ENCODE results near the gene FAM210B. TPM values are rescaled to one million over a fixed set of nuclear protein-coding genes. Genes with fewer than 3 reads are reported as not detected.
A peak's percentile ranks its signal among the peaks of the same experiment; 100 is the strongest.
"Not testable (repeated sequence)": the region's sequence is repeated elsewhere in the genome, so short reads cannot be mapped to it uniquely, and the experiment has no call there.

Gene FAM210B
- total RNA-seq, 2 donors from 2014 or later, result 2.2 to 3.6 TPM

- H3K27me3 Mint-ChIP-seq, result no peaks in the 10 kb centered on the region
- no peak overlapping the region for H3K4me3 Mint-ChIP-seq
- H3K36me3 Mint-ChIP-seq (ENCODE audit: low read depth), result peaks cover 38% of the 10 kb centered on the region
- ATAC-seq (replicated peaks), result no peak
- no peak overlapping the region for H3K27ac Mint-ChIP-seq
- no peaks in the 10 kb centered on the region for H3K9me3 Mint-ChIP-seq
- H3K4me1 Mint-ChIP-seq, result peaks cover 37% of the 10 kb centered on the region
Observed at GRCh38 chr20:56392881-56393482, 34.2 kb downstream of the FAM210B start.

GRCh38 chr20:56393653-56394052, 34.9 kb downstream of the FAM210B start:
- H3K27me3 Mint-ChIP-seq, result no peaks in the 10 kb centered on the region
- no peak overlapping the region for H3K27ac Mint-ChIP-seq
- H3K9me3 Mint-ChIP-seq, result no peaks in the 10 kb centered on the region
- peaks cover 45% of the 10 kb centered on the region for H3K36me3 Mint-ChIP-seq (ENCODE audit: low read depth)
- no peak overlapping the region for H3K4me3 Mint-ChIP-seq
- H3K4me1 Mint-ChIP-seq, result peaks cover 37% of the 10 kb centered on the region
- ATAC-seq (replicated peaks), result no peak

GRCh38 chr20:56395166-56395565, 36.4 kb downstream of the FAM210B start:
- Mint-ChIP-seq H3K27ac (no peak overlapping the region), H3K36me3 (ENCODE audit: low read depth) (peaks cover 60% of the 10 kb centered on the region), H3K27me3 (no peaks in the 10 kb centered on the region), H3K9me3 (no peaks in the 10 kb centered on the region), H3K4me3 (no peak overlapping the region), H3K4me1 (peaks cover 23% of the 10 kb centered on the region)
- ATAC-seq (replicated peaks), result no peak

DNA sequence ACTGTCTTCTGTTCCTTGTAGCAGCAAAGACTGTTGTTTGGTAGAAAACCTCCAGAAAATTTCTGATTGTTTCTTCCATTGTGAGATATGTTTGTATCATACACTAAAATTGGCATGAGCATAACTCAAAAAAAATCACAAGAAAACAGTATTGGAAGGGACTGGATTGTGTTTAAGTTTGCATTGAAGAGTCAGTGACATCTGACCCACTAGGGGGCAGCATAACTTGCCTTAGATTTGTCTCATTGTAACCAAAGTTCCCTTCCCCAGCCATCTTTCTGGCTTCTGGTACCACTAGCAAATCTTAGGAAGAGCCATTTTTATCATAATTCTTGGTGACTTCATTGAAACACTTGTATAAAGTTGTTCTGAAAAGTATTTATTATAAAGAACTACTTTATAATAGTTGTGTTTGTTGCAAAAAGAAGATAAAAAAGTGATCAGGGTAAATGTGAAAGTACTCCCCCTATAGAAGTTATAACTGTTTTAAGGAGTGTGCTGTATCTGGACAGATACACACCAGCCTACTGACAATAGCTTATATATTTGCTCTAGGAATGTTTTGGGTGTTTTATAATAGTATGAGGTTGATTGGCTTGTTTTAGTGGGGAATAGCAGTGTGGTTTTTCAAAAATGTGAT, 41.3 kb downstream of the FAM210B start:
- peaks cover 98% of the 10 kb centered on the region for H3K36me3 Mint-ChIP-seq (ENCODE audit: low read depth)
- no peaks in the 10 kb centered on the region for H3K27me3 Mint-ChIP-seq
- no peaks in the 10 kb centered on the region for H3K9me3 Mint-ChIP-seq
- H3K4me3 Mint-ChIP-seq, result no peak overlapping the region
- ATAC-seq (replicated peaks), result peak; percentile 57
- no peak overlapping the region for H3K27ac Mint-ChIP-seq
- peaks cover 11% of the 10 kb centered on the region for H3K4me1 Mint-ChIP-seq

GRCh38 chr20:56403465-56403864, 44.7 kb downstream of the FAM210B start:
- H3K36me3 Mint-ChIP-seq (ENCODE audit: low read depth), result peaks cover 98% of the 10 kb centered on the region
- no peaks in the 10 kb centered on the region for H3K9me3 Mint-ChIP-seq
- ATAC-seq (replicated peaks), result no peak
- H3K27me3 Mint-ChIP-seq, result no peaks in the 10 kb centered on the region
- H3K4me1 Mint-ChIP-seq, result no peaks in the 10 kb centered on the region
- H3K4me3 Mint-ChIP-seq, result no peak overlapping the region
- no peak overlapping the region for H3K27ac Mint-ChIP-seq

DNA sequence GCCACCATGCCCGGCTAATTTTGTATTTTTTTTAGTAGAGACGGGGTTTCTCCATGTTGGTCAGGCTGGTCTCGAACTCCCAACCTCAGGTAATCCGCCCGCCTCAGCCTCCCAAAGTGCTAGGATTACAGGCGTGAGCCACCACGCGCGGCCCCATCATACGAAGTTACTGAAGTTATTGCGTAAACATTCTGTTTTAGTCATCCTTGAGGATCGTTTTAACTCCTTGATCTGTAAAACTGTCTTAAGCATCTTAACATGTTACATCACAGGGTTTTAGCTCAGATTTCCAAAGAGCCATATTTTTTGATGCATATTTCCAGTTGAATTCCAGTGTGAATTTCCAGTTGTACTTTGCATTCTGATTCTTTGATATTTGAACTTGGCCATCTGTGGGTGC, 46.6 kb downstream of the FAM210B start:
- peaks cover 97% of the 10 kb centered on the region for H3K36me3 Mint-ChIP-seq (ENCODE audit: low read depth)
- not testable (repeated sequence) for H3K4me3 Mint-ChIP-seq; H3K4me1 Mint-ChIP-seq; H3K27ac Mint-ChIP-seq; H3K27me3 Mint-ChIP-seq; H3K9me3 Mint-ChIP-seq; ATAC-seq (replicated peaks)

- ATAC-seq (replicated peaks), result no peak
- no peaks in the 10 kb centered on the region for H3K9me3 Mint-ChIP-seq
- H3K4me3 Mint-ChIP-seq, result no peak overlapping the region
- H3K27ac Mint-ChIP-seq, result no peak overlapping the region
- H3K4me1 Mint-ChIP-seq, result peaks cover 8% of the 10 kb centered on the region
- H3K27me3 Mint-ChIP-seq, result no peaks in the 10 kb centered on the region
- peaks cover 86% of the 10 kb centered on the region for H3K36me3 Mint-ChIP-seq (ENCODE audit: low read depth)
Observed at GRCh38 chr20:56406910-56407309, 48.1 kb downstream of the FAM210B start.

GRCh38 chr20:56409521-56409920, 50.7 kb downstream of the FAM210B start:
- no peaks in the 10 kb centered on the region for H3K27me3 Mint-ChIP-seq
- H3K9me3 Mint-ChIP-seq, result no peaks in the 10 kb centered on the region
- peaks cover 81% of the 10 kb centered on the region for H3K36me3 Mint-ChIP-seq (ENCODE audit: low read depth)
- H3K4me3 Mint-ChIP-seq, result no peak overlapping the region
- peaks cover 11% of the 10 kb centered on the region for H3K4me1 Mint-ChIP-seq
- ATAC-seq (replicated peaks), result no peak
- H3K27ac Mint-ChIP-seq, result no peak overlapping the region

DNA sequence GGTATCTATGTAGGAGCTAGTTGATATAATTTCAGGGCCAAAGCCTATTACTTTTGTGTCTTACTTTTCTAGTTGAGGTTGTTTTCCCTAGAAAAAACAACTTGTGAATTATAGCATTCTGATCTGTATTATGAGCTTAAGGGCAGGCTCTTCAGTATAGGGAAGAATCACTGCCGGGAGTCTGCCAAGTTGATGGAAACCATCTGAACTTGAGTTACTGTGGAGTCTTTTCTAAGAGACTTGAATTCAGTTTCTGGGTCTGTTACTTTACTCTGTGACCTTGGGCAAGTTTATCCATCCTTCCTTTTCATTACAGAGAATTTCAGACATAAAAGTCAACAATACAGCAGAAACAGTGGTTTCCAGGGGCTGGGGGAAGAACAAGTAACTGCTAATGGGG, 51.2 kb downstream of the FAM210B start:
- Mint-ChIP-seq H3K27me3 (no peaks in the 10 kb centered on the region), H3K4me3 (no peak overlapping the region), H3K27ac (peak overlapping the region; percentile 58), H3K9me3 (no peaks in the 10 kb centered on the region), H3K4me1 (peaks cover 14% of the 10 kb centered on the region), H3K36me3 (ENCODE audit: low read depth) (peaks cover 79% of the 10 kb centered on the region)
- no peak for ATAC-seq (replicated peaks)

DNA sequence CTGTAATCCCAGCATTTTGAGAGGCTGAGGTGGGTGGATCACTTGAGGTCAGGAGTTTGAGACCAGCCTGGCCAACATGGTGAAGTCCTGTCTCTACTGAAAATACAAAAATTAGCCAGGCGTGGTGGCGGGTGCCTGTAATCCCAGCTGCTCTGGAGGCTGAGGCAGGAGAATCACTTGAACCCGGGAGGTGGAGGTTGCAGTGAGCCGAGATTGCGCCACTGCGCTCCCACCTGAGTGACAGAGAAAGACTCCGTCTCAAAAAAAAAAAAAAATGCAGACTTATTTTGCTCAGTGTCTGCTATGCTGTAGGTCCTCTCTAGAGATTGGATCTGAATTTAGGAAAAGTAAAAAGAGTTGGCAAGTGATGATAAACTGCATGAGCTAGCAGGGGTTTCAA, 52.5 kb downstream of the FAM210B start:
- not testable (repeated sequence) for H3K9me3 Mint-ChIP-seq, H3K27me3 Mint-ChIP-seq
- H3K4me3 Mint-ChIP-seq, result peak overlapping the region; percentile 80

DNA sequence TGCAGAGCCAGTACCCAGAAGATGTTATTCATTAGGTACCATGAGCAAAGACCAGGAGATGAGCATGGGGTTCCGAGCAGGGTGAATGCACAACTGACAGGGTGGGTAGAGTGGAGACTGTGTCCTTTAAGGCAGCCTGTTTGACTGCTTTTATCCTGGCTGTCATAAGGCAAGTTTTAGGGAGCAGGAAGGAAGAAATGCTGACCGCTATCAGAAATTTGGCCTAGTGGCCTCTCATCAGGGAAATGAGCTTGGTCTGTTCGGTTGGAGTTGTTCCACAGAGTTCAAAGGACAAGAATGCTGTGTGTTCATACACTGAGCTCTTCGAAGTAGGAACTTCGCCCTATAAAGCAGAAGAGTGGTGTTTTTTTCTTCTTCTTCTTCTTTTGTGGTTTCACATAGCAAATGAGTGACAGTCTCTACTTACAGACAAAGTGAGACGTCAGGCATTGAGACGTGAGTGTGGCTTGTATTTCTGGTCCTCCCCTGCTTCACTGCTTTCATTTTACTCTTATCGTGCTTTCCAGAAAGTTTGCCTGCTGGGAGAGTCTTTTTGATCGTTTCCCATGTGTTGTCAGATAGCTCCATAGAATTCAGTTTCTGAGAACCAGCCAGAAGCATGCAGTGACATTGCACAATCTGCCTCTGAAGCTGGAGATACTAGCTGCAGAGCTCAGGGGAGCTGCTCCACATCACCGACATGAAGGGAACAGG, 53.1 kb downstream of the FAM210B start, which contains the start of gene CASS4:
Gene CASS4, plus strand, starts transcription at position 502 of the 714 bp plus-strand sequence. Its CDS starts 199 bp downstream, at position 701.
- peaks cover 20% of the 10 kb centered on the region for H3K4me1 Mint-ChIP-seq
- H3K27me3 Mint-ChIP-seq, result no peaks in the 10 kb centered on the region
- peaks cover 69% of the 10 kb centered on the region for H3K36me3 Mint-ChIP-seq (ENCODE audit: low read depth)
- no peaks in the 10 kb centered on the region for H3K9me3 Mint-ChIP-seq
- peak within 1 kb of the TSS; percentile 80 for H3K4me3 Mint-ChIP-seq
- peak; percentile 49 for ATAC-seq (replicated peaks)
- H3K27ac Mint-ChIP-seq, result peak within 1 kb of the TSS; percentile 86

More for the DNA sequence above, 52.5 kb downstream of the FAM210B start:
- Mint-ChIP-seq H3K27ac (peak overlapping the region; percentile 86), H3K36me3 (ENCODE audit: low read depth) (peaks cover 70% of the 10 kb centered on the region), H3K4me1 (peaks cover 17% of the 10 kb centered on the region)
- ATAC-seq (replicated peaks), result not testable (repeated sequence)

DNA sequence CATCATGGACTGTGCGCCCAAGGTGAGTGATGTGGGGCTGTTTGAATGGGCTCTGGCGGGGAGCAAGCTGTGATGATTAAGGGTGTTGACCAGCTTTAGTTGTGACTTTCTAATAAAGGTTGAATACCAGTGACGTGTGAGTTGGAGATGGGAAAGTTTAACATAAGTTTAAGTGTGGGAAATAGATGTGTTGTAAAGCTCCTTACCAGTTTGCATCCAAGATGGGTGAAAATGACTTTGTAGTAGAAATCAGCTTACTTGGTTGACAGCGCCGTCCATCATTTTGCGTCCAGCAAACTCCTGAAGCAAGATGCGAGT, 53.7 kb downstream of the FAM210B start:
- Mint-ChIP-seq H3K4me3 (peak overlapping the region; percentile 80), H3K36me3 (ENCODE audit: low read depth) (peaks cover 69% of the 10 kb centered on the region), H3K27ac (peak overlapping the region; percentile 86), H3K9me3 (no peaks in the 10 kb centered on the region), H3K4me1 (peaks cover 26% of the 10 kb centered on the region), H3K27me3 (no peaks in the 10 kb centered on the region)
- ATAC-seq (replicated peaks), result no peak

DNA sequence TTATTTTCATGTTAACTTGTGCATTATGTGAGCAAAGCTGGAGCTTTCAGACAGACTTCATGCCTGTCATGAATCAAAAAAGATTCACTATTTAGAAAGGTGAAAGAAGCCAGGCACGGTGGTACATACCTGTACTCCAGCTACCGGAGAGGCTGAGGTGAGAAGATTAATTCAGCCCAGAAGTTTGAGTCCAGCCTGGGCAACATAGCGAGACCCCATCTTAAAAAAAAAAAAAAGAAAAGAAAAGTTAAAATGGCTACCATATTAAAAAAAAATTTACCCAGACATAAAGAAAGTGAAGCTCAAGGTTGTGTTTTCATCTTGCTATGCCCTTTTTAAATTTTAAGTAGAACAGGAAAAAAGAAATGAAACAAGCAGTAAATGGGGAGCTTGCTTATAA, 54.2 kb downstream of the FAM210B start:
- H3K9me3 Mint-ChIP-seq, result no peaks in the 10 kb centered on the region
- H3K36me3 Mint-ChIP-seq (ENCODE audit: low read depth), result peaks cover 66% of the 10 kb centered on the region
- peaks cover 31% of the 10 kb centered on the region for H3K4me1 Mint-ChIP-seq
- H3K27ac Mint-ChIP-seq, result peak overlapping the region; percentile 86
- peak overlapping the region; percentile 80 for H3K4me3 Mint-ChIP-seq
- no peaks in the 10 kb centered on the region for H3K27me3 Mint-ChIP-seq
- no peak for ATAC-seq (replicated peaks)

- ATAC-seq (replicated peaks), result peak; percentile 81
- peaks cover 43% of the 10 kb centered on the region for H3K4me1 Mint-ChIP-seq
- no peaks in the 10 kb centered on the region for H3K9me3 Mint-ChIP-seq
- H3K27ac Mint-ChIP-seq, result peak overlapping the region; percentile 86
- H3K27me3 Mint-ChIP-seq, result no peaks in the 10 kb centered on the region
- peak overlapping the region; percentile 80 for H3K4me3 Mint-ChIP-seq
- H3K36me3 Mint-ChIP-seq (ENCODE audit: low read depth), result peaks cover 45% of the 10 kb centered on the region
Observed at GRCh38 chr20:56414842-56415765, 56.3 kb downstream of the FAM210B start.
